Thoracic aorta (tissue), 2 donors: ENCODE results near the gene ARGLU1. TPM values are rescaled to one million over a fixed set of nuclear protein-coding genes. Genes with fewer than 3 reads are reported as not detected.
"Not testable (repeated sequence)": the region's sequence is repeated elsewhere in the genome, so short reads cannot be mapped to it uniquely, and the experiment has no call there.

Experiments
- ATAC-seq: fragments of 150-250 bp; one replicate; pipeline ENCODE4 v1.8.0; 2017; ENCODE audit warnings: low read depth; ENCODE audit not compliant: insufficient number of reproducible peaks, low FRiP score
- DNase-seq: peaks from one replicate; pipeline ENCODE4 v3.0.0-alpha.2; 2020; ENCODE audit warnings: low spot score
- H3K27ac ChIP-seq, 2 donors: fragments of 200-600 bp; sonication (generic); 1 replicate in 1 of 2; 2 replicates in 1 of 2; pipeline ENCODE4 v1.5.1; 2016; ENCODE audit warnings: mild to moderate bottlenecking in 2 of 2, moderate library complexity in 2 of 2
- H3K27me3 ChIP-seq: fragments of 200-600 bp; sonication (generic); replicated peaks from 2 replicates; pipeline ENCODE4 v1.6.0; 2016; ENCODE audit warnings: mild to moderate bottlenecking; ENCODE audit not compliant: insufficient read depth
- H3K36me3 ChIP-seq: fragments of 200-600 bp; sonication (generic); one replicate; pipeline ENCODE4 v1.5.1; 2016
- H3K4me1 ChIP-seq, 2 donors: fragments of 200-600 bp; sonication (generic); 1 replicate in 1 of 2; 2 replicates in 1 of 2; pipeline versions ENCODE4 v1.5.1 to v1.6.0; 2016; ENCODE audit warnings: low read depth in 2 of 2, mild to moderate bottlenecking in 1 of 2; ENCODE audit not compliant: control insufficient read depth in 1 of 2
- H3K4me3 ChIP-seq: fragments of 200-600 bp; sonication (generic); 2 replicates; pipeline ENCODE4 v1.5.1; 2016; ENCODE audit warnings: mild to moderate bottlenecking
- H3K9me3 ChIP-seq: fragments of 200-600 bp; sonication (generic); 2 replicates; pipeline ENCODE4 v1.5.1; 2016
- total RNA-seq, 2 donors: library from RNA; depleted of rRNA; stranded (reverse); fragments of >200 nt; gene quantifications; one replicate each; pipeline versions ENCODE4 v1.1.0 to v1.2.3, GENCODE V29; 2016
- TF ChIP-seq, protein P1 (sequence below): fragments of 200-600 bp; sonication (generic); IDR thresholded peaks from one replicate; pipeline ENCODE4 v1.5.1; 2019; ENCODE audit warnings: antibody characterized with exemption

Gene ARGLU1
- total RNA-seq, 2 donors from 2014 or later, result 112 to 159 TPM

GRCh38 chr13:106610486-106610885 is 42.5 kb upstream of the ARGLU1 start:
- H3K9me3 ChIP-seq, result no peaks in the 10 kb centered on the region
- DNase-seq (no peak), ATAC-seq (no peak)
- TF ChIP-seq, protein P1, sequence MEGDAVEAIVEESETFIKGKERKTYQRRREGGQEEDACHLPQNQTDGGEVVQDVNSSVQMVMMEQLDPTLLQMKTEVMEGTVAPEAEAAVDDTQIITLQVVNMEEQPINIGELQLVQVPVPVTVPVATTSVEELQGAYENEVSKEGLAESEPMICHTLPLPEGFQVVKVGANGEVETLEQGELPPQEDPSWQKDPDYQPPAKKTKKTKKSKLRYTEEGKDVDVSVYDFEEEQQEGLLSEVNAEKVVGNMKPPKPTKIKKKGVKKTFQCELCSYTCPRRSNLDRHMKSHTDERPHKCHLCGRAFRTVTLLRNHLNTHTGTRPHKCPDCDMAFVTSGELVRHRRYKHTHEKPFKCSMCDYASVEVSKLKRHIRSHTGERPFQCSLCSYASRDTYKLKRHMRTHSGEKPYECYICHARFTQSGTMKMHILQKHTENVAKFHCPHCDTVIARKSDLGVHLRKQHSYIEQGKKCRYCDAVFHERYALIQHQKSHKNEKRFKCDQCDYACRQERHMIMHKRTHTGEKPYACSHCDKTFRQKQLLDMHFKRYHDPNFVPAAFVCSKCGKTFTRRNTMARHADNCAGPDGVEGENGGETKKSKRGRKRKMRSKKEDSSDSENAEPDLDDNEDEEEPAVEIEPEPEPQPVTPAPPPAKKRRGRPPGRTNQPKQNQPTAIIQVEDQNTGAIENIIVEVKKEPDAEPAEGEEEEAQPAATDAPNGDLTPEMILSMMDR, result no peak
- no peaks in the 10 kb centered on the region for H3K36me3 ChIP-seq
- H3K4me1 ChIP-seq, result no peaks in the 10 kb centered on the region
- H3K4me3 ChIP-seq, result no peak overlapping the region
- no peaks in the 10 kb centered on the region for H3K27me3 ChIP-seq
- no peak overlapping the region for H3K27ac ChIP-seq

GRCh38 chr13:106609116-106609515 is 41.2 kb upstream of the ARGLU1 start:
- TF ChIP-seq, protein P1, result no peak
- no peaks in the 10 kb centered on the region for H3K4me1 ChIP-seq
- no peaks in the 10 kb centered on the region for H3K27me3 ChIP-seq
- H3K36me3 ChIP-seq, result no peaks in the 10 kb centered on the region
- H3K27ac ChIP-seq, result no peak overlapping the region
- H3K4me3 ChIP-seq, result no peak overlapping the region
- no peaks in the 10 kb centered on the region for H3K9me3 ChIP-seq
- DNase-seq (no peak), ATAC-seq (no peak)

GRCh38 chr13:106603546-106603945 is 35.6 kb upstream of the ARGLU1 start:
- H3K27ac ChIP-seq, result no peak overlapping the region
- H3K4me1 ChIP-seq, result peaks cover 14 to 28% of the 10 kb centered on the region in 2 donors
- ATAC-seq (no peak), DNase-seq (no peak)
- TF ChIP-seq, protein P1, result no peak
- no peaks in the 10 kb centered on the region for H3K9me3 ChIP-seq
- no peaks in the 10 kb centered on the region for H3K27me3 ChIP-seq
- no peak overlapping the region for H3K4me3 ChIP-seq
- no peaks in the 10 kb centered on the region for H3K36me3 ChIP-seq

DNA sequence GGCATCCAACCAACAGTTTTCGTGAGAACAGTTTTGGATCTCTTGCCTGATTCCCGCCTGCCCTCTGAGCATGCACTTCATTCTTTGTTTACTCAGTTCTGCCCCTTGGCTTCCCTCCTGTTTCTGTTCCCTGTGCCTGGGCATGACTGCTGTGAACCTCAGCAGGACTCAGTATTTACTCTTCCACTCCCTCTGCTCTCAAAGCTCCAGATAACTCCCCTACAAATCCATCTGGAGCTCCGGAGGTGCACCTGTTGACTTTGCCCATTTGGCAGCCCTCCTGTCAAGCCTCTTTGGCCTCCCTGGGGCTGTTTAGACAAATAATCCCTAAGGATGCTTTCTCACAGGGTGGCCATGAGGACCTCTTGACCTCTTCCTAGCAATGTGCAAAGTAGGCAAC is 34.2 kb upstream of the ARGLU1 start:
- TF ChIP-seq, protein P1, result no peak
- H3K27me3 ChIP-seq, result no peaks in the 10 kb centered on the region
- ATAC-seq, result no peak

DNA sequence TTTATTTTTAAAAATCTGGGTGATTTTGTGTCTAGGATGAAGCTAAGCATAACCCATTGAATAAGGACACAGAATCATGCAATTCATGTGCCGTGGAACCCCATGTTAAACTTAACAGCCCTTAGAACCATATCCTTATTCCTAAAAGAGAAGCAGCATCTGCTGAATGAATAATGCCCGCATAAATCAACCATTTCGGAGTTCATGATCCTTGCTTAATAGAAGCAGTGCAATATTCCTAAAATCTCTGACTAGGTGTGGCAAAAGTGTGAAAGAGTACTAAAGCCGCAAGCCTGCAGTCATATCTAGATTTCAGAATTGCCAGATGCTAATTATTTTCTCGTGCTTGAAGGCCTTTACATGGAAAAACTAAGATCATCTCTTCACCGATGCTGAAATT is 33.6 kb upstream of the ARGLU1 start:
- H3K36me3 ChIP-seq, result no peaks in the 10 kb centered on the region
- no peak for DNase-seq

More for the DNA sequence above, 34.2 kb upstream of the ARGLU1 start:
- no peaks in the 10 kb centered on the region for H3K36me3 ChIP-seq
- DNase-seq, result no peak
- no peaks in the 10 kb centered on the region for H3K9me3 ChIP-seq
- H3K27ac ChIP-seq, result no peak overlapping the region
- H3K4me1 ChIP-seq, result peaks cover 17 to 36% of the 10 kb centered on the region in 2 donors
- no peak overlapping the region for H3K4me3 ChIP-seq

DNA sequence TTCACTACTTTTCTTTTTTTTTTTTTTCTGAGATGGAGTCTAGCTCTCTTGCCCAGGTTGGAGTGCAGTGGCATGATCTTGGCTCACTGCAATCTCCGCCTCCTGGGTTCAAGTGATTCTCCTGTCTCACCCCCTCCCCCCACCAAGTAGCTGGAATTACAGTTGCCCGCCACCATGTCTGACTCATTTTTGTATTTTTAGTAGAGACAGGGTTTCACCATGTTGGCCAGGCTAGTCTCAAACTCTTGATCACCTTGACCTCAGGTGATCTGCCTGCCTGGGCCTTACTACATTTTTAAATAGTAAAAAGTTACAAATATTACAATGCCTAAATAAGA is 32.8 kb upstream of the ARGLU1 start:
- H3K27ac ChIP-seq, H3K36me3 ChIP-seq, ATAC-seq, DNase-seq, H3K27me3 ChIP-seq, H3K9me3 ChIP-seq, H3K4me3 ChIP-seq: not testable (repeated sequence)
- H3K4me1 ChIP-seq, result peaks cover 22 to 50% of the 10 kb centered on the region in 2 donors

More for the DNA sequence above, 33.6 kb upstream of the ARGLU1 start:
- no peak for ATAC-seq
- H3K4me3 ChIP-seq, result no peak overlapping the region
- H3K4me1 ChIP-seq, result peaks cover 22 to 43% of the 10 kb centered on the region in 2 donors
- no peak overlapping the region for H3K27ac ChIP-seq
- no peaks in the 10 kb centered on the region for H3K27me3 ChIP-seq
- TF ChIP-seq, protein P1, result no peak
- H3K9me3 ChIP-seq, result no peaks in the 10 kb centered on the region
